ENCODE data around the gene PHACTR3.

DNA sequence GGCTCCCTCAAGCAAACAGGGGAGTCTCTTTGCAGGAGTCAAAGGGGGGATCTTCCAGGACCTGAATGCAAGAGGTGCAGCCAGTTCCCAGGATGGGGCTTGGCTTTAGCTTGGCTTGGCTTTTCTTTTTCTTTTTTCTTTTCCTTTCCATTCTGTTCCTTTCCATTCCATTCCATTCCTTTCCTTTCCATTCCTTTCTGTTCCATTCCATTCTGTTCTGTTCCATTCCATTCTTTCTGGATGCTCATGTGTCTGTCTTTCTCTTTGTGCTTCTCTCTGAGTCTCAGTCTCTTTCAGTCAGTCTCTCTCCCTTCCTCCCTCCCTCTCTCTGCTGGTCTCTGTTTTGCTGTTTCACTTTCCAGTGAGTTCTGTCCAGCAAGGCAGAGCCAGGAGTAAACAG is 163.3 kb downstream of the PHACTR3 start:
- TF ChIP-seq ZFX (IDR thresholded peaks at IDR 0.05) = no peak
- TF ChIP-seq, protein P1, sequence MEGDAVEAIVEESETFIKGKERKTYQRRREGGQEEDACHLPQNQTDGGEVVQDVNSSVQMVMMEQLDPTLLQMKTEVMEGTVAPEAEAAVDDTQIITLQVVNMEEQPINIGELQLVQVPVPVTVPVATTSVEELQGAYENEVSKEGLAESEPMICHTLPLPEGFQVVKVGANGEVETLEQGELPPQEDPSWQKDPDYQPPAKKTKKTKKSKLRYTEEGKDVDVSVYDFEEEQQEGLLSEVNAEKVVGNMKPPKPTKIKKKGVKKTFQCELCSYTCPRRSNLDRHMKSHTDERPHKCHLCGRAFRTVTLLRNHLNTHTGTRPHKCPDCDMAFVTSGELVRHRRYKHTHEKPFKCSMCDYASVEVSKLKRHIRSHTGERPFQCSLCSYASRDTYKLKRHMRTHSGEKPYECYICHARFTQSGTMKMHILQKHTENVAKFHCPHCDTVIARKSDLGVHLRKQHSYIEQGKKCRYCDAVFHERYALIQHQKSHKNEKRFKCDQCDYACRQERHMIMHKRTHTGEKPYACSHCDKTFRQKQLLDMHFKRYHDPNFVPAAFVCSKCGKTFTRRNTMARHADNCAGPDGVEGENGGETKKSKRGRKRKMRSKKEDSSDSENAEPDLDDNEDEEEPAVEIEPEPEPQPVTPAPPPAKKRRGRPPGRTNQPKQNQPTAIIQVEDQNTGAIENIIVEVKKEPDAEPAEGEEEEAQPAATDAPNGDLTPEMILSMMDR (conservative IDR thresholded peaks at IDR 0.05) = no peak

All from C4-2B (cell line).